Right ventricle myocardium inferior (tissue), 1 donor: ENCODE data around the gene LYSMD1. TPM values are rescaled to one million over a fixed set of nuclear protein-coding genes. Genes with fewer than 3 reads are reported as not detected.
A peak's percentile ranks its signal among the peaks of the same experiment; 100 is the strongest.
"Not testable (repeated sequence)": the region's sequence is repeated elsewhere in the genome, so short reads cannot be mapped to it uniquely, and the experiment has no call there.

Experiments used
- ATAC-seq: fragments of 200-7000 bp; cut with Tn5 transposase; one replicate; pipeline ENCODE4 v1.9.1; 2020; ENCODE audit warnings: mild to moderate bottlenecking, moderate library complexity
- DNase-seq: peaks from one replicate; pipeline ENCODE4 v3.0.0; 2021; ENCODE audit errors: missing footprints
- intact Hi-C: fragments of 100-400 bp; cut with DNase I; formaldehyde crosslinking; loops from one replicate; pipeline ENCODE4 v1.11.0; 2022
- long read RNA-seq: library from polyadenylated mRNA; unstranded; transcript quantifications from one replicate; pipeline ENCODE4 v2.0.0, GENCODE V29; 2021
- total RNA-seq: library from RNA; stranded (reverse); fragmentation: NEBNext Ultra II Directional; extraction: Animal tissue kit (Norgen Biotek cat#: 25700); gene quantifications from one replicate; pipeline ENCODE4 v1.2.1, GENCODE V29; 2021
- donor health status: DM: no; HTN: yes; CAD: no; lungs with severe emphysema.

The LYSMD1 gene
- 12.3 TPM for total RNA-seq
- long read RNA-seq, partial matches to known transcripts = 0 of 1 reads
- long read RNA-seq, other reads (novel, unspliced or antisense) = 1 of 1 reads

GRCh38 chr1:151165738-151166504 lies at the start of gene LYSMD1, which contains the start of gene SCNM1:
Gene LYSMD1 (minus strand): TSS chr1:151165902. CDS start chr1:151165258, 644 bp downstream.
Gene SCNM1 (plus strand): TSS chr1:151166144. CDS start chr1:151166153, 9 bp downstream.
- peak; percentile 97 for DNase-seq
- intact Hi-C loops = loop anchor here (1.0 kb wide), 1 partner anchor 20 kb away; the partner anchor contains the start of gene SEMA6C
- peak; percentile 95 for ATAC-seq

GRCh38 chr1:151213560-151213959 lies 47.9 kb upstream of the LYSMD1 start:
- intact Hi-C loops = no loop called here
- DNase-seq = no peak
- no peak for ATAC-seq

- DNase-seq (no peak), ATAC-seq (no peak)
- intact Hi-C loops = no loop called here
Measured at GRCh38 chr1:151211972-151212705, 46.4 kb upstream of the LYSMD1 start.

GRCh38 chr1:151210830-151211229 lies 45.1 kb upstream of the LYSMD1 start:
- ATAC-seq = no peak
- intact Hi-C loops = no loop called here

GRCh38 chr1:151205381-151205965 lies 39.8 kb upstream of the LYSMD1 start:
- DNase-seq, intact Hi-C loops, ATAC-seq: not testable (repeated sequence)

More at GRCh38 chr1:151210830-151211229, 45.1 kb upstream of the LYSMD1 start:
- no peak for DNase-seq

GRCh38 chr1:151199873-151200581 lies 34.3 kb upstream of the LYSMD1 start:
- intact Hi-C loops = loop anchor here (2.0 to 5.0 kb wide), 2 partner anchors 55 to 127 kb away; partner anchors contain the start of genes PI4KB and PSMD4
- ATAC-seq = no peak

GRCh38 chr1:151198254-151199127 lies 32.8 kb upstream of the LYSMD1 start, which contains the start of gene PIP5K1A:
Gene PIP5K1A (plus strand): TSS chr1:151198552. CDS start chr1:151198997, 445 bp downstream.
- peak; percentile 97 for ATAC-seq
- peak; percentile 100 for DNase-seq
- intact Hi-C loops = loop anchor here (2.0 to 5.0 kb wide), 2 partner anchors 56 to 129 kb away; partner anchors contain the start of genes PI4KB and PSMD4

More at GRCh38 chr1:151199873-151200581, 34.3 kb upstream of the LYSMD1 start:
- no peak for DNase-seq

- intact Hi-C loops = loop anchor here (2.0 to 5.0 kb wide), 2 partner anchors 57 to 129 kb away; partner anchors contain the start of genes PI4KB and PSMD4
- ATAC-seq (no peak), DNase-seq (no peak)
Measured at GRCh38 chr1:151197863-151198253, 32.2 kb upstream of the LYSMD1 start.

- intact Hi-C loops = loop anchor here (5.0 kb wide), 1 partner anchor 131 kb away; the partner anchor contains the start of gene PI4KB
- no peak for DNase-seq
- ATAC-seq = peak; percentile 15
Measured at GRCh38 chr1:151196292-151196800, 30.6 kb upstream of the LYSMD1 start.

- intact Hi-C loops = loop anchor here (5.0 kb wide), 1 partner anchor 132 kb away; the partner anchor contains the start of gene PI4KB
- DNase-seq = peak; percentile 72
- ATAC-seq = not testable (repeated sequence)
Measured at GRCh38 chr1:151194894-151195594, 29.3 kb upstream of the LYSMD1 start.

- intact Hi-C loops = no loop called here
- DNase-seq = no peak
- no peak for ATAC-seq
Measured at GRCh38 chr1:151193856-151194255, 28.2 kb upstream of the LYSMD1 start.

GRCh38 chr1:151193304-151193703 lies 27.6 kb upstream of the LYSMD1 start:
- intact Hi-C loops = no loop called here
- ATAC-seq = no peak
- DNase-seq = no peak

- intact Hi-C loops = no loop called here
- no peak for ATAC-seq
- no peak for DNase-seq
Measured at GRCh38 chr1:151192047-151192446, 26.3 kb upstream of the LYSMD1 start.

GRCh38 chr1:151189637-151190445 lies 24.1 kb upstream of the LYSMD1 start, which contains the start of gene VPS72:
Gene VPS72 (minus strand): TSS chr1:151190197. CDS start chr1:151190121, 76 bp downstream.
- peak; percentile 92 for DNase-seq
- intact Hi-C loops = no loop called here
- ATAC-seq = peak; percentile 98

GRCh38 chr1:151188667-151189066 lies 23.0 kb upstream of the LYSMD1 start:
- intact Hi-C loops, DNase-seq, ATAC-seq: not testable (repeated sequence)
